HG03439 (cell line): Measurements from ENCODE around the gene ZNF516.

ENCODE experiments used
- ATAC-seq: cut with Tn5 transposase; IDR thresholded peaks from one replicate; pipeline ENCODE4 v1.9.1; 2021; ENCODE audit warnings: mild to moderate bottlenecking, moderate library complexity; ENCODE audit not compliant: unreplicated experiment

The ZNF516 gene

DNA sequence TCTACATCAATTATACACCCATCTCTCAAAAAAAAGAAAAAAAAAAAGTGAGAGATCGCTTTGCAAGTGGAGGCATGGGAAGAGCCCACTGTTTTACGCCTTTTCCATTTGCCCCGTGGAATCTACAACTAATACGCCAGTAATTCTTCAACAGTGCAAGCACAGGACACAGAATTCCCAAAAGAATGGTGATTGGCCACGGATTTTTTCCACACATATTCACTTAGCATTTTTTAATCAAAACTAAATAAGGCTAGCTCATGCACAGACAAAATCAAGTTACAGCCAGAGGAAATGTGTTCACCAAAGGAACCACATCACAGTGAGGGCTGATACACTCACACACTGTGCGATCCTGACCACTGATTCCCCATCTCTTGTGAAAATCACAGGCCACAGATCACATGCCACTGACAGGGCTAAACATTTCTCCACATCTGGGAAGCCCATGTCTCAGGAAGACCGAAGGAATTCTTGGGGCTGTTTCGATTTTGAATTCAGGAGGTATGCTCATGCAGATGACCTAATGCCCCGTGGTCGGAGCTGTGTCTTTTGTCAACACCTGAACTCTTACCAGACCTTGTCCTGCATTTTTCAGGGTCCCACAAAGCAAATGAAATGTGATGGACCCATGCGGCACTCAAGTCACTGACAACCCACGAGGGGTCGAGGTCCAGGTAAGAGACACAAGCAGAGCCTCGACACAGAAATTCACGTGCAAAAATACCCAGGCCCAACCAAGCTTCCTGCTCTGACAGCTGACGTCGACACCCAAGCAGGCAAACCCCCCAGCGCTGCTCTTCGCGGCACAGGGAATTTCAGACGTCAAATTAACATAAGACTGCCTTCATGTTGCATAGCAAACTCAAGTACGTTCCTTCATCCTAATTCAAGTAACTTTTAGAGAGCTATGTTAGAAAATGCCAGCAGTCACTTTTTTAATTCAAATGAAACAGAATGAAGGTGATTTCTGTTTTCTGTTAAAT, 69.6 kb downstream of the ZNF516 start:
- no peak for ATAC-seq

DNA sequence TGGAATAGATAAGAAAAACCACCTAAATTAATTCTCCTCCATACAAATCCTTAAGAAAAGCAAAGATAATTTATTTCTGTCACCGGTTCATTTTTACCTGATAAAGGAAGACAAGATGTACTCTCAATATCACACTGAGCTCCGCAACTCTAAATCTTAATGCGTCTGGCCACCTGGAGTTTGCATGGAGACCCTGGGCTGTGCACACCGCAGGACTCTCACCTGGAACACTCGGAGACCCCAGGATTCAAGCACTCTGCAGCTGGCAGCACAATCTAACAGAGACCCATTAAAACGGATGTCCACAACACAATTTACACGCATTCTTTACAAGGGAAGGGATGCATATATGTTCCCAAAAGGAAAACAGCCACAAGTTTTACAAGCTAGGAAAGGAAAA, 72.2 kb downstream of the ZNF516 start:
- ATAC-seq: no peak

DNA sequence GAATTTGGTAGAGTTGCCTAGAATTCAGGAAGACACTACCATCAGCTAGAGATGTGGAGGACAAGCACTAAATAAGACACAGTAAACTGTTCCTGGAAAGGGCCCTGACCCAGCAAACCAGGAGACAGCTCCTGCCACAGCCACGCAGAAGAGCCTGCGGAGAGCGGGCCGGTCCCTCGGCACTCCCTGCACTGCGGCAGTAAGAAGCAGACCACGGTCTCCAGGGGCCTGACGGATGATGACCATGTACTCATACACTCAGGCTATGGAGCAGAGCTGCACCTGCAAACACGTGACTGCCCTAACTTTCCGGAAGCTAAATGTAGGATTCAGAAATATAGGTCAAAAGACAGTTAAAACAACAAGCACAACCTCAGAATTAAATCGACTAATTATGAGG, 72.9 kb downstream of the ZNF516 start:
- no peak for ATAC-seq

DNA sequence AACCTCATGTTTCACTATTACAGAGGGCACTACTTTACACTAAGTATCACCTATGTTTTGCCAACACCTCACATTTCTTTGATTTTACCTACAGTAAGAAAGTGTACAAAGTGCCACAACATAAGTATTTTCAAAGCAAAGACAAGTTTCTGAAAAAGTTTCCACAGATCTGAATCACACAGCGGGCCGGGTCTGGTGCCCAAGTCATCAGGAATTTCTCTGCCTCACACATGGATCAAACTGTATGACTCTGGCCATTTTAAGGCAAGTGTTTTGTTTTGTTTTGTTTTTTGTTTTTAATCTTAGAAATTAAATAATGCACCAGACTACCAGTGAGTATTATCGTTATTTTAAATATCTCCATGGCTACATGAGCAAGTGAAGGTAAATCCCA, 73.4 kb downstream of the ZNF516 start:
- ATAC-seq: no peak

DNA sequence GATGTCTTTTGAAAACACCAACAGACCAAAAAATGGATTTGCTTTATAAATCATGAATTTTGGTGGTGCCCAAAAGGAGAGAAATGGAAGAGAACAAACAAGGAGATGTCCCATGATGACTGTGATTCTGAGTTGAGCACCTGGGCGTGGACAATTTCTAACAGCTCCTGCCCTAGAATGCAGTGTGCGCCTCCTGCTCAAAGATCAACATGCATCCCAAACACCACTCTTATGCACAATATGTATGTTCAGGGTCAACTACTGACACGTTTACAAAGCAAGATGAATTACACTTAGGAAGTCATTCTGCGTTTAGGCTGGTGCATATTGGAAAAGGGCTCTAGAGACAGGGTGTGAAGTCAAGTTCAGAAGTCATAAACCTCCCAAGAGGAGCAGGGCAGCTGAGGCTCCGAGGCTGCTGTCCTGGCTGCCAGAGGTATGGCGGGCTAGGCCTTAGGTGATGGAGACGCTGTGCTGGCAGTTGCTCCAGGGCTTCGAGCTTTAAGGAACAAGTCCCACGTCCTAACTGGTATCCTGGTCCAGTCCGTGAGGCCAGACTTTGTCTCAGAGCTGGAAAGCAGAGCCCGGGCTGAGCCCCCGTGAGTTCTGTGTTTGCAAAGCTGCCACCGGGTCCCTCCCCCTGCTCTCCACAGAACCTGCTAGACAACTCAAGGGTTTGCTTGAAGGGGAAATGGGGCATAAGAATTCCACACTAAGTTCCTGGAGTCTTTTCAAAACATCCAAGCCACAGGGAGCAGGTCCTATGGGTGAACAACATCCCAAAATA, 74.0 kb downstream of the ZNF516 start:
- no peak for ATAC-seq

DNA sequence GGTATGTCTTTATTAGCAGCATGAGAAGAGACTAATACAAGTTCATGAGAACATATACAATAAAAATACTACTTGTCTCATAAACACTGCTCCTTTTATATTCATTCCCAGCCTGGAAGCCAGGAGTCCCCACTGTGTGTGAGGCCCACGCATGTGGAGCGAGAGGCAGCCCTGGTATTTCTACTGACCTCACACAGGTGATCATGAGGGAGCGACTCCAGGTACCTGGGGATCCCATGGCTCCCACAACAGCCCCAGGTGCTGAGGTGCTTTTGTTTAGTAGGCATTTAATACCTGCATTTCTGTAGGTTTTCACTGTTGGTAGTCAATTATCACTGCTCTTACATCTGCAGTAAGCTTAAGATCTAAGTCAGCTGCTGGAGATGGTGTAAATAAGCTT, 75.2 kb downstream of the ZNF516 start:
- ATAC-seq: no peak

DNA sequence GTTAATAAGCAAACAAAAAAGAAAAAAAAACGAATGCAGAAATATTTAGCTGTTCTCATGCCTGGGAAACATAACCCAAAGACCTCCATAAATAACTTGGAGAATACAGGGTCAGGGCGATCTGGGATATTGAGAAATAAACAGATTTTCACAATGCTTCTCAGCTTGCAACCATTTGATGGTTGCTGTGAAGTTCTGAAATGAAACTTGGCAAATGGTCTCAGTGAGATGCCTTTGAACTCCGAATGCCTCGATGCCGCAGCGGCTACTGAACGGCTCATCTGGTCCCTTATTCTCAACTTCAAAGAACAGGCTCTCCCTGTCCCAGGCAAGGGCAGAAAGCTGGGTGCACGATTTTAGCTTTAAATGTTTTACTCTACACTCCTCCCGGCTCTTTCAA, 78.1 kb downstream of the ZNF516 start:
- no peak for ATAC-seq

DNA sequence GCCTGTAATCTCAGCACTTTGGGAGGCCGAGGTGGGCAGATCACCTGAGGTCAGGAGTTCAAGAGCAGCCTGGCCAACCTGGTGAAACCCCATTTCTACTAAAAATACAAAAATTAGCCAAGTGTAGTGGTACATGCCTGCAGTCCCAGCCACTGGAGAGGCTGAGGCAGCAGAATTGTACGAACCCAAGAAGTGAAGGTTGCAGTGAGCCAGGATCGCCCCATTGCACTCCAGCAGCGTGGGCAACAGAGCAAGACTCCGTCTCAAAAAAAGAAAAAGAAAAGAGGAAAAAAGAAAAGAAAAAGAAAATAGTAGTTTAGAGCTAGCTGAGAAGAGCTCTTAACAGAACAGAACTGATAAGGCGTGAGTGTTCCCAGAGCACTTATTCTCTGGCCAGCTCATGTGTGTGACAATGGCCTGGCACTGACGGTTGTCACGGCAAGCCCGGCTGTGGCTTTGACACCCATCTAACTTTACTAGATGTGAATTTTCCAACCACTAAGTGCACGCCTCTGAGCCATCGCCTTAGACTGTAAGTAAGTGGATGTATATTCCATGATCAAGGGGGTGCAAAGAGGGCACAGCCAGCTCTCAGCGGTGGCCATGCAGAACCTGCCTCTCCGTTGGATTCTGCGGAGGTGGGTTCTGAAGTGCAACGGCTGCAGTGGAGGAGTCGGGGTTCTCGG, 80.0 kb downstream of the ZNF516 start:
- no peak for ATAC-seq

DNA sequence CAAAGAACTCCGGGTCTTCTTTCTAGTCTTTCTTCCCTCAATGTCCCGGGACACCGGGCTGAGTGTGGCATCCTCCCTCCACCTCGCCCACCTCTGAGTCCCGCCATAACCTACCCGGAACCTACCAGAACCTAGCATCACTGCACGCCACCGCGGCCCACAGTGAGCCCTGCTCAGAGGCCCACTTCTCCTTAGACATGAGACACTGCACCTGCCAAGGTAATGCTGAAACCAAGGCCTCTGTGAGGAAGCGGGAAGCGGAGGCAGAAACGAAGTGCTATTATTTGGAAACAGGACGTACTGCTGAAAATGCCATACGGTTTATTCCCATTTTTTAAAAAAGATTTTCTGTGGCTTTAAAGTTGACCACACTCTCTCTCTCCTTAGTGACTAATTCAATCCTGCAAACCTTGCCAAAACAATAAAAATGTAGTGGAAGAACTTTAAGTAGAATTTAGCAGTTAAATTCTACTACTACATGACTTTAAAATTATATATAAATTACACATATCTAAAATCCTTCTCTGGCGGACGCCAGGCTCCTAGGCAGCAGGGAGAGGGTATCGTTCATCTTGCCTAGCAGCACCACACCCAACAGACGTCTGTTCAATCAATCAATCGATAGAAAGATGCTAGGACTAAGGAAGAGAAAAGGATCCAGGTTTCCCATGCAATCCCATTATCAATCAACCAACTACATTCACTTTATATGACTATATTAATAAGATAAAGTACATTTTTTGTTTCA, 82.0 kb downstream of the ZNF516 start:
- ATAC-seq: no peak

DNA sequence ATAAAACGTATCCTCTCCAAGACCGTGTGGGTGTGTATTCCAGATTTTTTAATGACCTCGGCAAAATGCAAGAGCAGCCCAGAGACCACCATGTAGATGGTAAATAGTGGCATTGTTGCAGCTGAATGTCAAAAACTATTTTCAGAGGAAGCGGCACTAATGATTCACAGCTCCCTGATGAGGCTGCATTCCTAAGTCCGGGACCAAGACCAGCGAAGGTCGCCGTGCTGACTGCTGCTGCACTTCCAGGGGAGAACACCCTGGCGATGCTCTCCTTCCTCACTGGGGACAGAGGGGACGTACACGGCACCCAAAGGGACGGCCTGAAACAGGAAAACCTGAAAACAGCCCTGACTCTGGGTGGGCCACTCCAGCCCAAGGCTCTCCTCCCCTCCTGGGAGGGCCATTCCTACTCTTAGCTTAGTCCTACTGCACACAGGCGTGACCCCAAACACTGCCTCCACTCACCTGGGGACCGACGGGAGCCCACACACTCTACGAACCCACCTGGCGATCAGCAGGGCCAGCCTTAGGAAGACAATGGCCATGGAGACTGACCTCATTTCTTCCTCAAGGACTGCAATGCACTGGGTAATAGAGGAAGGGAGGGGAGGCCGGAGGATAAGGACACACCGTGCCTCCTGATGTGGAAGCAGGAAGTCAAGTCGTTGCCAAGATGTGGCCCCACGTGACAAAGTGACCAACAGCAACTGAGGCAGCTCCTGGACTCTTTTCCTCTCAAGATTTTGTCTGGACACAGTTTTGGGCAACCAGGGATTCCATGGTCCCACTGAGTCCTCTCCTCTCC, 82.8 kb downstream of the ZNF516 start:
- no peak for ATAC-seq

DNA sequence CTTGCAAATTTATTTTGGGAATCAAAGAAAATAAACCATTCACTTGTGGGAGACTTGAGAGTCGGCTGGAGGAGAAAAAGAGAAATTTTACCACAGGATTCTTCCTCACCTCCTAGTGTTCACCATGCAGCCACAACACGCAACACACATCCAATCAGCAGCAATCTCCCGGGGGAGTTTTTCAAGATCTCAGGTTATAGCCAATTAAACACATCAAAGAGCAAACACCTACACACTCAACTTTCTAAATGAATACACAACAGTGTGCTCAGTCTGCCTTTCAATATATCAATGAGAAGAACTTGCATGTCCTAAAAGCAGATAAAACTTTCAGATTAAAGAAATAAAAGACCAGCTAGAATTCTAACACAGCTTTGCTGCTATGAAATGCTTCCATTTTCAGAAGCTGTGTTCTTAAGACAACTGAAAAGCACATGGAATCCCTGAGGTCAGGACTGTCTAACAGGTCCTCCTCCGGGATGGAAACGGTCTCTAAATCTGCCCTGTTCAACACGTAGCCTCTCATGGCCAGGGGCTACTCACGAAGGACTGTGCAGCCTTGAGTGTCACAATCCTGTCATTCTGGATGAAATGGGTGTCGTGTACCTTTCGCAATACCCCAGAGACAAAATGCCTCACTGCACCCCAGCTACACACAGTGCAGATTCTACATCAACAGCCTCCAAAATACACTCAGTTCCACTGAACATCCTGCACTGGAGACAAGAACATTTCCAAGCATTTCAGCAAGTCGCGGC, 84.2 kb downstream of the ZNF516 start:
- ATAC-seq: peak; percentile 84

DNA sequence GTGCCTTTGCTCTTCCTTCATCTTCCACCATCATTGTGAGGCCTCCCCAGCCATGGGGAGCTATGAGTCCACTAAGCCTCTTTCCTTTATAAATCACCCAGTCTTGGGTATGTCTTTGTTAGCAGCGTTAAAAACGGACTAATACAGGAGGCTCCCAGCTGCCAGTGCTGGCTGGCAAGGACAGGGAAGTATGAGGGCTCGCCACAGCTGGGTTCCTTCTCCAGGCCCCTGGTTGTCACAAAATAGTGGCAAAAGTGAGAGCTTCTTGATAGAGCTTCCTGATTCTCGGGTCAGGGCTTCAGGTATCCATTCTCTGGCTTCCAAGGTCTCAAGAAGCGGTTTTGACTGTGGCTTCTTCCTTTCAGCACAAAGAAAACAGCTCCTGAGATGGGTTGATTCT, 85.0 kb downstream of the ZNF516 start:
- ATAC-seq: no peak

DNA sequence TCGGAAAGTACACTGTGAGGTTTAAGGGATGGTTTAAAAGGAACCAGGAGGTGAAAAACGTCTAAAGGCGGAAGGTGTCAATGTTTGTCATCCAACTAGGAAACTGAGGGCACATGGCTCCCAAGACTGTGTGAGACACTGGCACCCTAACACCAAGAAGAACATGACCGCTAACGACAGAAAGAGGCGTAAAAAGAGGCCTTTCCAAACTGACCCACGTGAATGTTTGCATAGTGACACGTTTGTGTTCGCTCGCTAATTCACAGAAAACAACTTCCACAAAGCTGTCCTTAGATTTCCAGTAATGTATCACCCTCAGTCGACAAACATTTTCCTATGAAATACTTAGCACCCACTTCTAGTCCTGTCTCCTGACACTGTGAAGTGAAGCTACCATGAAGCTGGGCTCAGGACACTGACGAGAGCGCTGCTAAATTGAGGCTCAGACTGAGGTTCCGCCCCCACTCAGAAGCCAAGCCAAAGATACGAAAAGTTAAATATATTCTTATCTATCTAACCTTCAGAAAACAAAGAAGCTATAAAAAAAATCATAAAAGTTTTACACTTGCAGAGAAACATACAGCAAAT, 86.5 kb downstream of the ZNF516 start:
- no peak for ATAC-seq

DNA sequence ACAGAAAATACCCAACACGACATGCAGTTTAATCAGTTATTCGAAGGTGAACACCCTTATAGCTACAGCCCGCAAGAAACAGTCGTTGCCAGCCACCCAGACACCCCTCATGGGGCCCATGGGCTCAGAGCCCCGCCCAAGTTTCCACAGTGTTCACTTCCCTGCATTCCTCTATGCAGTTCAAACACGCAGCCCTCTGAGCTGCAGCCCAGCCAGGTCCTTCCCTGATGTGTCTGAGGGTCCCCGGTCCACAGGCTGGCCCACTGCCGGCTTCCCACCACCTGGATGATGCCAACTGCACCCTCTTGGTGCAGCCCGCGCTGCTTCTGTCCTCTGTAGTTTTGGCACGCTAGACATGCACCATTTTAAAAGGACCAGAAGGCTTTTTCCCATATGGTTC, 87.4 kb downstream of the ZNF516 start:
- no peak for ATAC-seq

DNA sequence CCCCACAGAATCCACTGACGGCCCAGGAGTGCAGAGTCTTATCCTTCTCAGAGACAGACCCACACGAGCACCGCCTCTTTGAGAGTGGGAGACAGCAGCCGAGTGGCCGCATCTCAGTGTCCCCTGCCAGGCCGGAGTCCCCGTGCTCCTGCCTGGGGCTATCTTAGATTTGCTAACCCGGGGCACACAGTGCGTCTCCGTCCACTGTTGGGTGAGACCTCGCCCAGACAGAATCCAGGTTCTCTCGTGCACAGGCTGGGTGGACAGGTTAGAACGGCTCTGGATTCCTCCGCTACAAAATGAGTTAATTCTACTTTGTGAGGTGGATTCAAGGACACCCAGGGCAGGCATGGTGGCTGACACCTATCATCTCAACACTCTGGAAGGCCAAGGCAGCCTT, 88.3 kb downstream of the ZNF516 start:
- ATAC-seq: no peak

DNA sequence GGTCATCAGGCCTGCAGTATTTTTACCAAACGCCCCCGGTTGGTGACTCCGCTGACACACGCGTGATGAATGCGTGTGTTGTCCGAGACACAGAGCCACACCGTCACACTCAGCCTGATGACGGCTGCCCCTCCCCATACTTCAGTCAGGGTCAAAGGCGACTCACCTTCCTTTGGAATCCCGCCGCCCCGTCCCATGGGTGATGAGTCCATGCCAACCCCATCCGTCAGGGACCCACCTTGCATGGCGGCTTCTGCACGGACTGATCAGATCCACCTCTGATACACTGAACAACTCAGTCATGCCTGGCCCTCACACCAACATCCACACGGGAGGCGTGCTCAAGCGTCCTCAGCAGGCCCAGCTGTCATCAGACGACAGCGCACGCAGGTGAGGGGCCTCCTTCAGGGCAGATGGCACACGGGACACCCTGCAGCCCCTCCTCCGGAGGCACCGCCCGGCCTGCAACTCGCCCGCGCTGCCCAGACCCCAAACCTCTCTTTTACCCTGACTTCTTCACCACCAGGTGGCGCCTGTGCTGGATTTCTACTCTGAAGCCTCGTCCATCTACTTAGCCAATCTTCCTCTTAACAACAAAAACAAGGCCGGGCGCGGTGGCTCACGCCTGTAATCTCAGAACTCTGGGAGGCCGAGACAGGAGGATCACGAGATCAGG, 89.2 kb downstream of the ZNF516 start:
- ATAC-seq: no peak

DNA sequence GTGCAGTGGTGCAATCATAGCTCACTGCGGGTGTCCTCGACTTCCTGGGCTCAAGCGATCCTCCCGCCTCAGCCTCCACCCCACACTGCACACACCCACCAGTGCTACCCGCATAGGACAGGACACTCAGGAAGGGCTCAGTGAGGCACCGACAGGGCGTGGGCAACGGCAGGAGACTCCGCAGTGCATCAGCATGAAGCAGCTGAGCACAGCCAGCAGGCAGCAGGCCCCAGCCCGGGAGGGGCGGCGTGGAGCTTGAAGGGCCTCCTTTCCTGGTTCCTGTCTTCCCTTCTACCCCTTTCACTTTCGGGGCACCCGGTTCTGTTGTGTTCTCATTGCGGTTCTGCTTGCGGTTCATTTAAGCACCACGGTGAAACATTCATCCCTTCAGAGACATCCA, 89.8 kb downstream of the ZNF516 start:
- no peak for ATAC-seq

DNA sequence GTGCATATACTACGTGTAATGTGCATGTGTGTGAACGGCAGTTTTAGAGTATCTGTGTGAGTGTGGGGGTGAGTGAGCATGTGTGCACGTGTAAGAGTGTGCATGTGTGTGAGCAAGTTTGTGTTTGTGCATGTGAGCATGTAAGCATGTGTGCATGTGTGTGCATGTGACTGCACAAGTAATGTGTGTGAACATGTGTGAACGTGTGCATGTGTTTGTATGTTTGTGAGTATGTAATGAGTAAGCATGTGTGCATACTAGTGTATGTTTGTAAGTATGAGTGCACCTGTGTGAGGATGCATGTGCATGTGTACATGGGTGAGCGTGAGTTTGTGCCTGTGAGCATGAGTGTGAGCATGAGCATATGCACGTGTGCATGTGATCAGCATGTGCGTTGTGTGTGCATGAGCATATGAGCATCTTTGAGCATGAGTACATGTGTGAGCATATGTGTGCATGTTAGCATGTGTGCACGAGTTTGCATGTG, 90.7 kb downstream of the ZNF516 start:
- no peak for ATAC-seq
